NCI-H2227 (cell line): Measurements from ENCODE around the gene TENM4.

Source experiments
- DNase-seq: peaks from one replicate; lab custom pipeline; 2025; ENCODE audit not compliant: unreplicated experiment; lab: John Stamatoyannopoulos, UW

TENM4 gene

GRCh38 chr11:79147011-79147410 is 293.8 kb downstream of the TENM4 start:
- no peak for DNase-seq

DNA sequence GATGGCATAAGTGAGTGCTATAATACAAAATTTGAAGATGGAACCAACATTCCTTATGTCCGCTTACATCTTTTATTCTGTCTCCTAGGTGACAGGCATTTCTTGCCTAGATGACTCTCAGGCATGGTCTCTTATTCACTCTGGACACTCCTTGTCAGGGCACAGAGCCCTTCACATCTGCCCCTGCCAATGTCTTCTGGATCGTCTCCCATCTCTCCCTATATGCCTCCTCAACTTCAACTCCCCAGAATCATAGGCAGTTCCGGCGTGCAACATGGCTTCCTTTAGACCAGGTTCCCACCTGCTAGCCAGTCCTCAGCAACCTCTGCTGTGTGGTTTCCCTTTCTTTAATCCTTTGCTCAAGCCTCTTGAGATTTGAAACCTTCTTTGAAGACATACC is 300.9 kb downstream of the TENM4 start:
- no peak for DNase-seq

GRCh38 chr11:79129702-79130101 is 311.1 kb downstream of the TENM4 start:
- no peak for DNase-seq

GRCh38 chr11:79128291-79128690 is 312.5 kb downstream of the TENM4 start:
- DNase-seq: no peak

DNA sequence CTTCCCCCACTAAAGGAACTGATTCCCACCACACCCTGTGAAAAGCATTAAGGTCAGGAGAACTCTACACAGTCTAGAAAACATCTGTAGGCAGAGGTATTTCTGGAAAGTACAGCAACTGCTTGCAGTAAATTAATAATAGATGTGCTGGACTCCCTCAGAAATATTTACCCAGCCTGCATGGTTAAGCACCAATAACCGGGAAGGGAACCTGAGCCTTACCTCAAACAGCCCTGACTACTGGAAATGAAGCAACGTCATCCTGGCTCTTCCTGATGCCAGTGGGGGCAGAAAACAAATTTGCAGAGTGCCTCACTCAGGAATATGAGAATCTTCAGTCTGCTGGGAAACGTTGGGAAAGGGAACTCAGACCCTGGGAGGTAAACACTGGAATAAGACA is 318.1 kb downstream of the TENM4 start:
- DNase-seq: no peak

DNA sequence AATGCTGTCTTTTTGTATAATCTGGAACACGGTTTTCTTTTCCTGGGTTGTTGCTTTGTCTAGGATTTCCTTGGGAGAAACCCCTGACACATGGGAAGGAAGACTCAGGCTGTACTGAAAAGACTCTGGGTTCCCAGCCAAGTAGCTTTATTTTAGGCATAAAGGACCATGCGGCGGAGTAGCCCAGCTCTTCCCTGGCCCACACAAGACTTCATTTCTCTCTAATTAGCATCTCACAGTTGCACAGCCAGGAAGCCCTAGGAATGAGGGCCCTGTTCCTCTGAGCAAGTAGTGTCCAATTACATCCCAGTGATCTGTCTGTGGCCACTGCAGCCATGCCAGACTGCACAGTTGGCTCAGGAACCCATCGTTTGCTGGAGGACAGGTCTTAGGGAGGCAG is 319.5 kb downstream of the TENM4 start:
- DNase-seq: no peak

DNA sequence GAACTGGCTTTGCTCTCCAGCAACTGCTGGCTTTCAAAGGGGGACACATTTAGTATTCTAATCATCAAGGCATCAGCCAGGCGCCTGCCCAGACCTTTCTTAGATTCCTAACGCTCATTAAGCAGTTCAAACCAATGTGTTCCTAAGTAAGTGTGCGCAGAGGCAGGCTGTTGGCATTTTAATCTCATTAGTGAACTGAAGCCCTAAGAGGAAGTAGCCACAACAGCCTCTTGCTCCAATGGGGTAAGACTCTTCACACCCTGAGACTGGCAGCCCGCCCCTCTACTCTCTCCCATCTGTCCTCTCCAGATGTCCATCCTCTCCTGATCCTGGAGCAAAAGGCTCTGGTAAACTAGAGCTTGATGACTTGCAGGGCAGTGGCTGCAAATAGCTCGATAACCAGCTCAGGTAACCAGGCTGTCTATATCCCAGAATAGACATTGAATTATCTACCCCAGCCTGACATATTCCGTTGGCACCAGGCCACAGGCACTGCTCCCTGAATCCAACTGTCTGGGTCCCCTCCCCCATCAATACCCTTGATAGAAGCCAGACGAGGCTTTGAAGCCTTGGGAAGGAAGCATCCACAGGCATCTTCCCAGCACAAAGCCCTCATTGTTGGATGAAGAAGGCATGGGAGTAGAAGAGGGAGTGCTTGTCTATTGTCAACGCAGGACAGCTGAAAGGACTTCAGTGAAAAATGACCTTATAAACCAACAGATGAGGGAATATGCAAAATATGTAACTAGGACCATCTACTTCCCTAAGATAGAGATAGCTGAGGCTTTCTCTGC is 321.1 kb downstream of the TENM4 start:
- DNase-seq: no peak

- no peak for DNase-seq
Measured at GRCh38 chr11:79117488-79117887, 323.3 kb downstream of the TENM4 start.

GRCh38 chr11:79116600-79116999 is 324.2 kb downstream of the TENM4 start:
- DNase-seq: no peak

DNA sequence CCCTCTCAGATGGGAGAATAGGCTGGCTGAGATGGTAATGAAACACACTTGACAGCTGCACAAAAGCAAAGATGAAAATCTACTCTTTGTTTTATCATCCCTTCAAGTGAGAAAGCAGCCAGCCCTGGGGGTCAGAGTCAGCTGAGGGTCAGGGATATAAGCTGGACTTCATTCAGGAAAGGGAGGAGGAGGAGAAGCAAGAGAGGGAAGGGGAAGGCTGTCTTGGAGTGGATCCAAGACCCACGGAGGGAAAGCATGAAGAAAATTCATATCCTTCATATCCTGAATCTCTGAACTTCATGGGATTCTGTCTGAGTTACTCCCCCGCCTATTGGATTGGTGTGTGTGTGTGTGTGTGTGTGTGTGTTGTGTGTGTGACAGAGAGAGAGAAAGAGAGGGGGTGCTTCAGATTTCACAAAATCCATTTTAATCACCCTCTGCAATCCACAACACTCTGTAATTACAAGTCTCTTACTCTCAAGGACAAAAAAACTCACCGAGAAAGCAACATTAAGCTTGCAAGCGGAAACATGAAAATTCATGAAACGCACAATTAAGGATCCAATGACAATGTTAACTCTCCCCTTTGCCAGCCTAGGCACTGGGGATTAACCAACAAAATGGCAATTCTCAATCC is 327.7 kb downstream of the TENM4 start:
- peak; percentile 10 for DNase-seq

- no peak for DNase-seq
Measured at GRCh38 chr11:79110796-79111195, 330.0 kb downstream of the TENM4 start.

DNA sequence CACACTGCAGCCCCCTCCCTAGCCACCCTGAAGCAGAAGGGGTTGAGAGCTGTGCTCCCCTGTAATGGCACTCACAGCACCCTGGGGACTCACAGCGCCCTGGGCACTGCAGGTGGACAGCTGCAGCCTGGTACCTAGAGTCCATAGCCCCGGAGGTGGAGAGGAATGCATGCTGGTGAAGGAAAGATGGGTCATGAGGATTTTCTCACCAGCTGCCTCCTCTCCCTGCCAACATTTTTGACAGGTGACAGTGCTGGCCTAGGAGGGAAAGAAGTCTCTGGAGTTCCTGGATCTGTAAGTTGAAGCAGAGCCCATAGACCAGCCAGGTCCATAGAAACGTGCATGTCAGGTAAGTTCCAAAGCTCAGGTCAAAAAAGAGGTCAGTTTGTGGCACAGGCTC is 330.5 kb downstream of the TENM4 start:
- DNase-seq: no peak

GRCh38 chr11:79108851-79109250 is 332.0 kb downstream of the TENM4 start:
- no peak for DNase-seq

- no peak for DNase-seq
Measured at GRCh38 chr11:79102840-79103239, 338.0 kb downstream of the TENM4 start.

- no peak for DNase-seq
Measured at GRCh38 chr11:79101656-79102055, 339.2 kb downstream of the TENM4 start.

DNA sequence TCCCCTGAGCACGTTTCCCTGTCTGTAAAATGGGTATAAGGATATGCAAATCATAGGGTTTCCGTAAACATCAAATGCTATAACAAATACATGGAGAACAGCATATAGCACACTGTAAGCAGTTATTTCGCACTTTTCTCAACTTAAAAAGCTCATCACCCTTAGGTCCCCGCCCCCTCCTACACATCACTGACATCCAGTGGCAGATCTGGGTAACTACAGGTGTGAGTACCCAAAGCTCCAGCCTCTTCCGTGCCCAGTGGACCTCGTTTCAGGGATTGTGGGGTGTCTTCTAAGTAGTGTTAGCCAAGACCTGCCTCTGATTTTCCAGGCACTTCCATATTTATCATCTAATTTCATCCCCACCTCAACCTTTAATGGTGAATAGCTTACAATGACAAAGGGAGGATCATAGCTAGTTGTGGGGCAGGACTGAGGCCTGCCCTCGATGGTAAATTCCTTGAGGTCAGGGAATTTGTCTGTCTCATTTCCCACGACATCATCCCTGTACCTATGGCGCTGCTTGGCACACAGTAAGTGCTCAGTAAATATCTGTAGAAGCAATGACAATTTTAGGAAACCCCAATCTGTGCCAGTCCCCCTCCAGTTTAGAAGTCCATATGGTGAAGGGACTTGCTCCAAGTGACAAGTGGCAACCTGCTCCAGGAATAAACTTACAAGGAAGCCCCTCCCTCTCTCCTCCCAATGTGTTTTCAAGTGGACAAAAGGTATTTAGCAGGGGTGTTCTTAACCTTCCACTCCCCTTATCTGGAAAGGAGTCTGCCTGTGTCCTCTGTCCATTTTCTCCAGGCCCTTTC is 340.5 kb downstream of the TENM4 start:
- DNase-seq: peak; percentile 45

GRCh38 chr11:79098146-79098545 is 342.7 kb downstream of the TENM4 start:
- no peak for DNase-seq

GRCh38 chr11:79097246-79097875 is 343.5 kb downstream of the TENM4 start:
- DNase-seq: no peak

DNA sequence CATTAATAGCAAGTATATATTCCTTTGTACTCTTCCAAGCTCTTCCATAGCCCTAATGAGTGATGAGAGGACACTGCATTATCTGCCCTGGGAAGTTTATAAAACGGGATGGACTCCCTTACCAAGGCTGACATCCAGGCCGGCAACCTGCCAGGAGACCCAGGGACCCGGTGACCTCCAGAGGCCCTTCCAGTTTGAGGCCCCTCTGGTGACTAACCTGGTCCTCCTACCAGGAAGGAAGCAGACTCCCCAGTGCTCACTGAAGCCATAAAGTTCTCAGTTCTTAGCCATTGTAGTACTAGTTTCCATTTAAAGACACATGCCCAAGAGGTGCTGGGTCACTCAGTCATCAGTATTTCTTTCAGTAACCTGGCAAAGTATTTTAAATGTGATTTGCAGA is 345.4 kb downstream of the TENM4 start:
- no peak for DNase-seq

GRCh38 chr11:79094616-79095015 is 346.2 kb downstream of the TENM4 start:
- DNase-seq: no peak

DNA sequence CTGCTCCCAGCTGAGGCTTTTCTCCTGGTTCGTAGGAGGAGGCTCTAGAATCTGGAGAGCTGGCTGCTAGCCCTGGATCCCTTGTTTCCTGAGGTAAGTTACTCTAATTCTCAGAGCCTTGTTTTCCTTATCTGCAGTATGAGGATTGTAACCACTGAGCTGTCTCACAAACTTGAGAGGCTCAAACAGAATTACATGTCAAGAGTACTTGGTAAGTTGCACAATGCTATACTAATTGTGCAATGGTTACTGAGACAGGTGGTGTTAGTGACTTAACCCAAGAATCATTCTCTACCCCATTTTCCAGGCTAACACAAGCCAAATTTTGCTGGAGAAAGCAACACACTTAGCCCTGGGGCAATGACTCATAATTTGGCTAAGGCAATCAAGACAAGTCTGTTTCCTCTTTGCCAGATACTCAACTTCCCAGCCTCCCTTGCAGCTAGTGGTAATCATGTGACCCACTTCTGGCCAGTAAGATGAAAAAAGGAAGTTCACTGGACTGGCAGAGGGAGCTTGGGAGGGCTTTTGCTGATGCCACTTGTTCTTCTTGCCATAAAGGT is 348.0 kb downstream of the TENM4 start:
- DNase-seq: no peak
